Uterus (tissue), 2 donors: ENCODE data around the gene PLEKHH1.

ENCODE experiments used
- CTCF ChIP-seq, 4 experiments: fragments of 200-600 bp in 2 of 4; fragments of 450-650 bp in 2 of 4; sonication (generic) in 2 of 4; IDR thresholded peaks; one replicate each; pipeline ENCODE4 v1.5.1; 2016 to 2019; ENCODE audit warnings: antibody characterized with exemption in 4 of 4, mild to moderate bottlenecking in 2 of 4, moderate library complexity in 1 of 4
- POLR2A ChIP-seq, 2 donors: fragments of 450-650 bp; IDR thresholded peaks; one replicate each; pipeline ENCODE4 v1.6.1; 2016; ENCODE audit warnings: antibody characterized with exemption in 2 of 2, mild to moderate bottlenecking in 1 of 2, moderate library complexity in 1 of 2

- TF ChIP-seq POLR2A (IDR thresholded peaks at IDR 0.05) (no peak), CTCF (IDR thresholded peaks at IDR 0.05) (no peak)
Observed at GRCh38 chr14:67547224-67547780, 14.2 kb downstream of the PLEKHH1 start.
